Thyroid gland (tissue), 4 donors: ENCODE results near the gene BLM. TPM values are rescaled to one million over a fixed set of nuclear protein-coding genes. Genes with fewer than 3 reads are reported as not detected.
"Not testable (repeated sequence)": the region's sequence is repeated elsewhere in the genome, so short reads cannot be mapped to it uniquely, and the experiment has no call there.

Source experiments
- DNase-seq, 2 donors: peaks; one replicate each; pipeline ENCODE4 v3.0.0-alpha.2; 2019
- H3K27ac ChIP-seq, 3 donors: fragments of 200-600 bp; sonication (generic); 1 replicate in 2 of 3; 2 replicates in 1 of 3; pipeline ENCODE4 v1.5.1; 2016 to 2019; ENCODE audit warnings: mild to moderate bottlenecking in 1 of 3, moderate library complexity in 1 of 3
- H3K27me3 ChIP-seq: fragments of 200-600 bp; sonication (generic); one replicate; pipeline ENCODE4 v1.5.1; 2019
- H3K36me3 ChIP-seq, 2 donors: fragments of 200-600 bp; sonication (generic); one replicate each; pipeline ENCODE4 v1.5.1; 2016 to 2019
- H3K4me1 ChIP-seq, 2 donors: fragments of 200-600 bp; sonication (generic); one replicate each; pipeline ENCODE4 v1.5.1; 2017 to 2019
- H3K4me3 ChIP-seq, 3 donors: fragments of 200-600 bp; sonication (generic); replicated peaks in 1 of 3; 1 replicate in 2 of 3; 2 replicates in 1 of 3; pipeline ENCODE4 v1.5.1; 2016; ENCODE audit warnings: mild to moderate bottlenecking in 1 of 3
- H3K9me3 ChIP-seq: fragments of 200-600 bp; sonication (generic); one replicate; pipeline ENCODE4 v1.5.1; 2017
- CTCF ChIP-seq, 6 experiments: fragments of 200-600 bp in 3 of 6; fragments of 450-650 bp in 3 of 6; sonication (generic) in 3 of 6; IDR thresholded peaks; one replicate each; pipeline ENCODE4 v1.5.1; 2016 to 2019; ENCODE audit warnings: antibody characterized with exemption in 6 of 6, mild to moderate bottlenecking in 2 of 6, inconsistent platforms in 1 of 6, moderate library complexity in 1 of 6
- POLR2A ChIP-seq, 2 donors: fragments of 450-650 bp; IDR thresholded peaks; one replicate each; pipeline ENCODE4 v1.6.1; 2017; ENCODE audit warnings: antibody characterized with exemption in 2 of 2, mild to moderate bottlenecking in 2 of 2, moderate library complexity in 1 of 2
- WGBS, 2 donors: methylation state at CpG; one replicate each; pipeline ENCODE4 v1.1.5; 2017; 5-methylcytosine and 5-hydroxymethylcytosine counted together
- intact Hi-C: fragments of 100-400 bp; cut with DNase I; formaldehyde crosslinking; loops from one replicate; pipeline ENCODE4 v1.15.1; 2023
- total RNA-seq, 4 donors: library from RNA; depleted of rRNA; stranded (reverse); fragments of >200 nt; gene quantifications; one replicate each; pipeline ENCODE4 v1.2.3, GENCODE V29; 2016

The BLM gene
- total RNA-seq, result 1 to 10 TPM in 3 of 4 donors, under 1 TPM in 1; 0.67 to 1.3 (median 1.2) TPM

GRCh38 chr15:90716976-90717821, at the start of gene BLM:
TSS of gene BLM (plus strand) at chr15:90717346. CDS start at chr15:90747393, 30,047 bp downstream.
- Histone ChIP-seq H3K9me3 (no peaks in the 10 kb centered on the region), H3K27me3 (no peaks in the 10 kb centered on the region), H3K4me3 (peak within 1 kb of the TSS; percentile 29 to 46 (median 39)), H3K36me3 (no peaks in the 10 kb centered on the region), H3K27ac (peak within 1 kb of the TSS; percentile 67 to 91 (median 73)), H3K4me1 (peaks cover 10 to 12% of the 10 kb centered on the region in 2 donors)
- 0 to 1% methylated on average over 24 to 53 of the region's 65 CpGs for WGBS, 2 donors
- TF ChIP-seq CTCF (IDR thresholded peaks at IDR 0.05) (peak; percentile 13 to 56 (median 48)), POLR2A (IDR thresholded peaks at IDR 0.05) (peak in 1 of 2 donors; percentile 74)
- DNase-seq, result peak; percentile 97
- intact Hi-C loops, result loop anchor here (5.0 kb wide), 1 partner anchor 170 kb away; no protein-coding TSS in a partner anchor

DNA sequence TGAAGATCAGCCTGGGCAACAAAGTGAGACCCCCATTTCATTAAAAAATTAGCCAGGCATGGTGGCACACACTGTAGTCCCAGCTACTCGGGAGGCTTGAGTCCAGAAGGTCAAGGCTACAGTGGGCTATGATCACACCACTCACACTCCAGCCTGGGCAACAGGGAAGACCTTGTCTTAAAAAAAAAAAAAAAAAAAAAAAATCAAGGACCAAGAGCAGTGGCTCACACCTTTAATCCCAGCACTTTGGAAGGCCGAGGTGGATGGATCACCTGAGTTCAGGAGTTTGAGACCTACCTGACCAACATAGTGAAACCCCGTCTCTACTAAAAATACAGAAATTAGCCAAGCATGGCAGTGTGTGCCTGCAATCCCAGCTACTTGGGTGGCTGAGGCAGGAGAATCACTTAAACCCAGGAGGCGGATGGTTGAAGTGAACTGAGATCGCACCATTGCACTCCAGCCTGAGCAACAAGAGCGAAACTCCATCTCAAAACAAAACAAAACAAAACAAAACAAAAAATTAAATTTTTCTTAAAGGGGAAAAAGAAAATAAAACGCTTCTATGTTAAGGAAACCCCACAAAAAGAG, 49.3 kb upstream of the BLM start:
- intact Hi-C loops, H3K4me3 ChIP-seq, H3K9me3 ChIP-seq, H3K36me3 ChIP-seq, H3K27me3 ChIP-seq: not testable (repeated sequence)
- peak overlapping the region; percentile 22 to 68 (median 31) for H3K27ac ChIP-seq
- peaks cover 6 to 18% of the 10 kb centered on the region in 2 donors for H3K4me1 ChIP-seq
- WGBS, 2 donors, result 39 to 44% methylated on average over 7 of the region's 7 CpGs
- peak; percentile 58 to 66 for DNase-seq

DNA sequence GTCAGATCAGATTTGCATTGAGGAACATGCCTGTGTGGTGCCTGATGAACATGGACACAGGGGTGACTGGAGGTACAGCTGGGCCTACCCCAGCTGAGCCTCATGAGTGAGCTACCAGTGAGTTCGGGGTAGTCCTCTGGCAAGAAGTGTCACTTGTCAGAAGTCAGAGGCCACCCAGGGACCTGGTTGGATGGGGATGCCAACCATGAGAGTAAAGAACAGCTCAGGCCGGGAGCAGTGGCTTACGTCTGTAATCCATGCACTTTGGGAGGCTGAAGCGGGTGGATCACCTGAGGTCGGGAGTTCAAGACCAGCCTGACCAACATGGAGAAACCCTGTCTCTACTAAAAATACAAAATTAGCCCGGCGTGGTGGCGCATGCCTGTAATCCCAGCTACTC, 46.5 kb upstream of the BLM start:
- H3K27me3 ChIP-seq, DNase-seq, H3K27ac ChIP-seq, H3K4me3 ChIP-seq, H3K9me3 ChIP-seq, intact Hi-C loops, H3K36me3 ChIP-seq: not testable (repeated sequence)
- peaks cover 6 to 18% of the 10 kb centered on the region in 2 donors for H3K4me1 ChIP-seq
- WGBS, 2 donors, result 97 to 98% methylated on average over 7 to 8 of the region's 8 CpGs

- WGBS, 2 donors, result 90 to 93% methylated on average over 4 of the region's 4 CpGs
- Histone ChIP-seq H3K9me3 (no peaks in the 10 kb centered on the region), H3K27ac (no peak overlapping the region), H3K4me1 (peaks cover 6 to 18% of the 10 kb centered on the region in 2 donors), H3K27me3 (no peaks in the 10 kb centered on the region), H3K36me3 (no peaks in the 10 kb centered on the region), H3K4me3 (no peak overlapping the region)
- DNase-seq, result no peak
- TF ChIP-seq CTCF (IDR thresholded peaks at IDR 0.05) (no peak), POLR2A (IDR thresholded peaks at IDR 0.05) (no peak)
- intact Hi-C loops, result no loop called here
These were observed 45.9 kb upstream of the BLM start for GRCh38 chr15:90671216-90671615.

DNA sequence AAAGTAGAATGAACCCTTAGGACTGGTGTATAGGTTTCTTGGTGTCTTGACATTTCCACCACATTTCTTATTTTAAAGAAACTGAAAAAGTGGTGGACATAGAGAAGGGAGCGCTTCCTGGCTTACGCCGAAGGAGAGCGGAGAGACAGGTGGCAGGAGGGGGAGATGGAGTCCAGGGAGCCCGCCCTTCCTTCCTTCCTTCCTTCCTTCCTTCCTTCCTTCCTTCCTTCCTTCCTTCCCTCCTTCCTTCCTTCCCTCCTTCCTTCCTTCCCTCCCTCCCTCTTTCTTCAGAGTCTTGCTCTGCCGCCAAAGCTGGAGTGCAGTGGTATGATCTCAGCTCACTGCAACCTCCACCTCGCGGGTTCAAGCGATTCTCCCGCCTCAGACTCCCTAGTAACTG, 43.8 kb upstream of the BLM start:
- WGBS, 2 donors, result 95 to 96% methylated on average over 10 of the region's 10 CpGs
- H3K9me3 ChIP-seq, DNase-seq, intact Hi-C loops, H3K4me1 ChIP-seq, H3K27ac ChIP-seq, H3K27me3 ChIP-seq, H3K36me3 ChIP-seq, H3K4me3 ChIP-seq: not testable (repeated sequence)

DNA sequence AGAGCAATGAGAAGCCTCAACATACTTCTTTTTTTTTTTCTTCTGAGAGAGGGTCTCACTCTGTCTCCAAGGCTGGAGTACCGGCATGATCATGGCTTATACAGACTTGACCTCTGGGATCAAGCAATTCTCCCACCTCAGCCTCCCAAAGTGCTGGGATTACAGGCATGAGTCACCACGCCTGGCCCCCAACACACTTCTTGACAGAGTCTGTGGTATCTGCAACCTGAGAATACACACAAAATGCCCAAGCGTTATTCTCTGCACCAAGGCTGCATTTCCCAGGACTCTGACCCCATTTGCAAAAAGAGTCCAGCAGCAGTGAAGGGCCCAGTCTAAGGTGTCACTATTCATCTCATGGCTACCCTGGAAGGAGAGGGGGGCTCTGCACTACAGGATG, 42.7 kb upstream of the BLM start:
- H3K36me3 ChIP-seq, result no peaks in the 10 kb centered on the region
- no peak for DNase-seq
- intact Hi-C loops, result no loop called here
- no peak for TF ChIP-seq CTCF (IDR thresholded peaks at IDR 0.05)
- TF ChIP-seq POLR2A (IDR thresholded peaks at IDR 0.05), result no peak
- H3K4me3 ChIP-seq, result no peak overlapping the region
- no peaks in the 10 kb centered on the region for H3K9me3 ChIP-seq
- H3K27me3 ChIP-seq, result no peaks in the 10 kb centered on the region
- H3K27ac ChIP-seq, result no peak overlapping the region
- WGBS, 2 donors, result 92 to 97% methylated on average over 3 of the region's 3 CpGs
- H3K4me1 ChIP-seq, result no peaks in the 10 kb centered on the region
